Right lobe of liver (tissue), 6 donors: ENCODE data around the gene EHD1. TPM values are rescaled to one million over a fixed set of nuclear protein-coding genes. Genes with fewer than 3 reads are reported as not detected.

Source experiments
- ATAC-seq, 4 donors: fragments of 200-7000 bp; cut with Tn5 transposase; one replicate each; pipeline ENCODE4 v1.9.1; 2020; ENCODE audit warnings: mild to moderate bottlenecking in 4 of 4, moderate library complexity in 4 of 4
- DNase-seq, 3 donors: peaks; one replicate each; pipeline ENCODE4 v3.0.0-alpha.2; 2020
- H3K27ac ChIP-seq, 3 donors: fragments of 200-600 bp; one replicate each; pipeline ENCODE4 v1.8.0; 2022
- H3K27me3 ChIP-seq, 2 donors: fragments of 200-600 bp; one replicate each; pipeline ENCODE4 v1.8.0; 2022
- H3K36me3 ChIP-seq, 4 donors: fragments of 200-600 bp; sonication (generic) in 1 of 4; one replicate each; pipeline versions ENCODE4 v1.5.1 to v1.8.0; 2017 to 2022; ENCODE audit warnings: control low read depth in 1 of 4
- H3K4me1 ChIP-seq, 4 donors: fragments of 200-600 bp; sonication (generic) in 1 of 4; one replicate each; pipeline versions ENCODE4 v1.5.1 to v1.8.0; 2017 to 2022; ENCODE audit warnings: control low read depth in 1 of 4
- H3K4me3 ChIP-seq, 3 donors: fragments of 200-600 bp; one replicate each; pipeline ENCODE4 v1.8.0; 2022
- H3K9me3 ChIP-seq, 4 donors: fragments of 200-600 bp; sonication (generic) in 1 of 4; one replicate each; pipeline versions ENCODE4 v1.5.1 to v1.8.0; 2017 to 2022; ENCODE audit warnings: control low read depth in 1 of 4
- POLR2A ChIP-seq: fragments of 450-650 bp; IDR thresholded peaks from one replicate; pipeline ENCODE4 v1.6.1; 2017; ENCODE audit warnings: antibody characterized with exemption, mild to moderate bottlenecking
- WGBS: methylation state at CpG from one replicate; pipeline ENCODE4 v1.1.6; 2018; ENCODE audit warnings: low coverage, low lambda C conversion rate; ENCODE audit not compliant: insufficient coverage; ENCODE audit errors: missing lambda C conversion rate; 5-methylcytosine and 5-hydroxymethylcytosine counted together
- intact Hi-C, 2 donors: fragments of 100-400 bp; cut with DNase I; formaldehyde crosslinking; loops; one replicate each; pipeline versions ENCODE4 v1.11.2 to v1.14.1; 2022
- total RNA-seq, 6 experiments: library from RNA; depleted of rRNA in 2 of 6; stranded (reverse); fragments of >200 nt in 2 of 6; fragmentation: NEBNext Ultra II Directional in 3 of 6; extraction: Animal tissue kit (Norgen Biotek cat#: 25700) in 3 of 6; gene quantifications; one replicate each; pipeline versions ENCODE4 v1.1.0 to v1.2.4, GENCODE V29; 2016 to 2023
- TF ChIP-seq, protein P1 (sequence below), 4 donors: fragments of 200-600 bp in 3 of 4; fragments of 450-650 bp in 1 of 4; IDR thresholded peaks; one replicate each; pipeline versions ENCODE4 v1.5.1 to v1.8.0; 2016 to 2022; ENCODE audit warnings: antibody characterized with exemption in 4 of 4, mild to moderate bottlenecking in 2 of 4
- donor health status: DM: no; HTN: yes; CAD: no.
- donor health status: DM: no; HTN: no; CAD: no.
- donor health status: DM: no; HTN: no; CAD: no.
- donor health status: DM: no; HTN: yes; CAD: no.
- donor health status: DM: no; HTN: yes; CAD: no.

EHD1 gene
- total RNA-seq, 6 experiments from 2014 or later: 18.8 to 36.1 (median 26.3) TPM

DNA sequence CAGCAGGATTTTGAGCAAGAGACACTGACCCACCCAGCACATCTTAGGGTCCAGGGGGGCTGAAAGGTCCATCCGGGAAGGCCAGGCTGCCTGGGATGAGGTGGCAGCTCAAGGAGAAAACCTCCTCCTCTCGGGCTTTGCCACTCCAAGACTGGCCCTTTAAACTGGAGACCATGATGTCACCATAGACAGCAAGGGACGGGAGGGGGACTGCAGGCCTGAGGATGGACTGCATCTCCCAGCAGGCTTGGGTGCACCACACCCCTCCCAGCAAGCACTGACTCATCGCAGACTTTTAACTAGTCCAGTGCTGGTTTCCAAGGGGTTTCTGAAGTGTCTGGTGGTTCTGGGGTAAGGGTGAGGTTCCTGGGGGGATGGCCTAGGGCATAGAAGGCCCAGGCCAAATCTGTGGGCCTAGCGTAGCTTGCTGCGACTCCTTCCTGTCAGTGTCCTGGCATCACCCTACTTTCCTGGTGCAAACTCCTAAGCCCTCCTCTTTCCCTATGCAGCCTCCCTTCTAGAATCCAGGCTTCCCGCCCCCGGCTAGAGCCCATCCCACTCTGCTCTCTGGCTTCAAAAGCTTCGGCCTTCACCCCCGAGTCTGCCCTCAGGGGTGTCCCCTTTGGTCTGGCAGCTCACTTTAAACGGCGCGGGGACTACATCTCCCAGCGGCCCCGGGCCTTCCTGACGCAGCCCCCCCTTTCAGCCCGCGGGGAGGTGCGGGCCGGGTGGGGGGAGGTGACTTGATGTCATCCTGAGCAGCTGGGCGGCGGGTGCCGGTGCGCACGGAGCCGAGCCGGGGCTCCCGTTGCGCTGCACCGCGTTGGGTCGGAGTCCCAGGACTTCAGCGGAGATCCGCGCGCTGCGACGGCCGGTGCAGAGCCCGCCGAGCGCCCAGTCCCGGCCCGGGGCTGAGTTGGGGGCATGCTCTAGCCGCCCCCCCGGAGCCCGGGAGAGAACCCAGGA, 45.8 kb upstream of the EHD1 start, which contains the start of gene PPP2R5B:
Gene PPP2R5B, plus strand, starts transcription at position 746 of the 966 bp plus-strand sequence. CDS start 1,046 bp downstream, outside the sequence.
- peak; percentile 95 to 97 (median 96) for DNase-seq
- H3K27ac ChIP-seq: peak within 1 kb of the TSS; percentile 94 to 98 (median 94)
- H3K4me3 ChIP-seq: peak within 1 kb of the TSS; percentile 79 to 97 (median 89)
- no peaks in the 10 kb centered on the region for H3K9me3 ChIP-seq
- 2% methylated on average over 9 of the region's 47 CpGs for WGBS
- peak; percentile 95 to 97 (median 96) for ATAC-seq
- intact Hi-C loops: loop anchor here in 1 of 2 donors (10.0 kb wide), 1 partner anchor 61 kb away; no protein-coding TSS in a partner anchor
- H3K4me1 ChIP-seq: peaks cover 0 to 7% (median 2%) of the 10 kb centered on the region in 4 donors
- peaks cover 0 to 2% (median 0%) of the 10 kb centered on the region in 4 donors for H3K36me3 ChIP-seq
- H3K27me3 ChIP-seq: no peaks in the 10 kb centered on the region
- peak; percentile 86 for TF ChIP-seq POLR2A
- TF ChIP-seq, protein P1, sequence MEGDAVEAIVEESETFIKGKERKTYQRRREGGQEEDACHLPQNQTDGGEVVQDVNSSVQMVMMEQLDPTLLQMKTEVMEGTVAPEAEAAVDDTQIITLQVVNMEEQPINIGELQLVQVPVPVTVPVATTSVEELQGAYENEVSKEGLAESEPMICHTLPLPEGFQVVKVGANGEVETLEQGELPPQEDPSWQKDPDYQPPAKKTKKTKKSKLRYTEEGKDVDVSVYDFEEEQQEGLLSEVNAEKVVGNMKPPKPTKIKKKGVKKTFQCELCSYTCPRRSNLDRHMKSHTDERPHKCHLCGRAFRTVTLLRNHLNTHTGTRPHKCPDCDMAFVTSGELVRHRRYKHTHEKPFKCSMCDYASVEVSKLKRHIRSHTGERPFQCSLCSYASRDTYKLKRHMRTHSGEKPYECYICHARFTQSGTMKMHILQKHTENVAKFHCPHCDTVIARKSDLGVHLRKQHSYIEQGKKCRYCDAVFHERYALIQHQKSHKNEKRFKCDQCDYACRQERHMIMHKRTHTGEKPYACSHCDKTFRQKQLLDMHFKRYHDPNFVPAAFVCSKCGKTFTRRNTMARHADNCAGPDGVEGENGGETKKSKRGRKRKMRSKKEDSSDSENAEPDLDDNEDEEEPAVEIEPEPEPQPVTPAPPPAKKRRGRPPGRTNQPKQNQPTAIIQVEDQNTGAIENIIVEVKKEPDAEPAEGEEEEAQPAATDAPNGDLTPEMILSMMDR (IDR thresholded peaks at IDR 0.05): no peak

DNA sequence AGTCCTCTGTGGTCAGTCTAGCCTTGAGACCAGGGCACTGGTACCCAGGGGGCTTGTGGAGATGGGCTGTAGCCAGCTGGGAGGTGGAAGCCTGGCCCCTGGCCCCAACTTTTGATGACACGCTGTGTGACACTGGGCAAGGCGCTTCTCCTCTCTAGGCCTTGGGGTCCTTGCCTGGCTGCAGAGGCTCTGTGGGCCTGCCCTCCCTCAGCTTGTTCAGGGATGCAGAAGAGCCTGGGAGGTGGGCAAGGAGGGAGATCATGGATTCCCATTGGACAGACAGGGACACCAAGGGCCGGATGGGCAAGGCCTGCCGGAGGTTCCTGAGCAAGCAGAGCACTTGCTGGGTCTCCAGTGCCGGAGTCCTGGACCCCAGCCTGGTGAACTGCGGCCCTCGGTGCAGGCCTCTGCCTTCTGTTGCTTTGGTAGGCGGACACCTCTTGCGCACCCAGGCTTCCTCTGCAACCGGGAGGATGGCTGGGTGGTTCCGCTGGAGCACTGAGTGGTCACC, 44.8 kb upstream of the EHD1 start:
- no peak for ATAC-seq
- H3K27me3 ChIP-seq: no peaks in the 10 kb centered on the region
- peaks cover 0 to 7% (median 3%) of the 10 kb centered on the region in 4 donors for H3K4me1 ChIP-seq
- peak overlapping the region in 2 of 3 donors; percentile 94 to 98 for H3K27ac ChIP-seq
- intact Hi-C loops: loop anchor here in 1 of 2 donors (10.0 kb wide), 1 partner anchor 62 kb away; no protein-coding TSS in a partner anchor
- no peak overlapping the region for H3K4me3 ChIP-seq
- H3K36me3 ChIP-seq: no peaks in the 10 kb centered on the region
- no CpG with 5 or more reads among the region's 11 CpGs for WGBS
- peak in 1 of 3 donors; percentile 53 for DNase-seq
- no peaks in the 10 kb centered on the region for H3K9me3 ChIP-seq
- TF ChIP-seq POLR2A: no peak
- TF ChIP-seq, protein P1 (IDR thresholded peaks at IDR 0.05): no peak

DNA sequence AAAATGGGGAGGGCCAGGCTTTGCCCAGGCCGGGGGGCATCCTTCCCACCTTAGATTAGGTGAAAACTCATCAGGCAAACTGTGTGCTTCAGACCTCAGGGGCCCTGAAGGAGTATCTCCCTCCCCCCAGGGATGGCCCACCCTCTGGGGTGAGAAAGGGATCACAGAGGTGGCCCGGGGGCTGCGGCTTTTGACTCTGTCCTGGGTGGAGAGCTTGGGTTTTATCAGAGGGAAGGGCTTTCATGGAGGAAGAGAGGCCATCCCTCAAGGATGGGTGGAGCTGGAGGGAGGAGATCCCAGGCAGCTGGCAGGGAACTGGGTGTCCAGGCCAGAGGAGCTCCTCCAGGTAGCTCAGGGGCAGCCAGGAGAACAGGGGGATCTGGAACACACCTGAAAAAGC, 43.0 kb upstream of the EHD1 start:
- Histone ChIP-seq H3K4me3 (no peak overlapping the region), H3K9me3 (no peaks in the 10 kb centered on the region)
- intact Hi-C loops: loop anchor here in 1 of 2 donors (10.0 kb wide), 1 partner anchor 63 kb away; no protein-coding TSS in a partner anchor

DNA sequence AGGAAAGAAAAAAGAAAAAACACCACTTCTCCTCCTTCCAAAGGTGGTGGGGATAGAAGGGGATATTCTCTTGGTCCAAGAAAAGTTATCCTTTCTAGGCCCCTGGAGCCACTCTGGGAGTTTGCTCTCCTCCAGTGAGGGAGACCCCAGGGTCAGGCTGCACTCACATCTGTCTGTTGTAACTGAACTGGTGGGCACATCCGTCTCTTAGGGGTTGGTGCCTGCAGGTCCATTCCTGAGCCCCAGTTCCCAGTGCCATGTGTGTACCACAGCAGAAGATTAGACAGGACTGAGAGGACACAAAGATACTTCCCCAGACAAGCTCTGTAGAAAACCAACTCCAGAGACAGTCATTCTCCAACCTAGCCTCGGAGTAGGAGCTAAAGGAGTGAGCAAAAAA, 41.7 kb upstream of the EHD1 start:
- Histone ChIP-seq H3K4me1 (peaks cover 0 to 18% (median 5%) of the 10 kb centered on the region in 4 donors), H3K4me3 (no peak overlapping the region), H3K27ac (no peak overlapping the region), H3K36me3 (no peaks in the 10 kb centered on the region), H3K27me3 (no peaks in the 10 kb centered on the region), H3K9me3 (no peaks in the 10 kb centered on the region)
- TF ChIP-seq, protein P1 (IDR thresholded peaks at IDR 0.05): no peak
- no peak for TF ChIP-seq POLR2A
- intact Hi-C loops: loop anchor here in 1 of 2 donors (10.0 kb wide), 1 partner anchor 65 kb away; no protein-coding TSS in a partner anchor
- DNase-seq (no peak), ATAC-seq (no peak)
- 100% methylated on average over 1 of the region's 2 CpGs for WGBS

More for the DNA sequence above, 43.0 kb upstream of the EHD1 start:
- Histone ChIP-seq H3K4me1 (peaks cover 0 to 10% (median 4%) of the 10 kb centered on the region in 4 donors), H3K36me3 (no peaks in the 10 kb centered on the region), H3K27ac (no peak overlapping the region), H3K27me3 (no peaks in the 10 kb centered on the region)
- no peak for ATAC-seq
- no CpG with 5 or more reads among the region's 3 CpGs for WGBS
- DNase-seq: peak in 1 of 3 donors; percentile 21
- TF ChIP-seq, protein P1 (IDR thresholded peaks at IDR 0.05): no peak
- no peak for TF ChIP-seq POLR2A
